Tibial artery (tissue), 4 donors: ENCODE measurements around the gene SERPINB4.
"Not testable (repeated sequence)": the region's sequence is repeated elsewhere in the genome, so short reads cannot be mapped to it uniquely, and the experiment has no call there.

ENCODE experiments used
- DNase-seq, 2 donors: peaks; one replicate each; pipeline ENCODE4 v3.0.0-alpha.2; 2019
- H3K27ac ChIP-seq, 2 donors: fragments of 200-600 bp; sonication (generic) in 1 of 2; 1 replicate in 1 of 2; 2 replicates in 1 of 2; pipeline ENCODE4 v1.5.1; 2018 to 2019; ENCODE audit warnings: mild to moderate bottlenecking in 1 of 2
- H3K27me3 ChIP-seq, 2 donors: fragments of 200-600 bp; sonication (generic) in 1 of 2; one replicate each; pipeline versions ENCODE4 v1.5.1 to v1.6.0; 2016 to 2019
- H3K36me3 ChIP-seq, 3 donors: fragments of 200-600 bp; sonication (generic) in 2 of 3; one replicate each; pipeline ENCODE4 v1.5.1; 2016 to 2019; ENCODE audit warnings: mild to moderate bottlenecking in 2 of 3
- H3K4me1 ChIP-seq, 4 donors: fragments of 200-600 bp; sonication (generic) in 2 of 4; 1 replicate in 3 of 4; 2 replicates in 1 of 4; pipeline ENCODE4 v1.5.1; 2016 to 2019
- H3K4me3 ChIP-seq, 2 donors: fragments of 200-600 bp; sonication (generic) in 1 of 2; 1 replicate in 1 of 2; 2 replicates in 1 of 2; pipeline ENCODE4 v1.5.1; 2018 to 2019; ENCODE audit warnings: mild to moderate bottlenecking in 2 of 2
- H3K9me3 ChIP-seq, 3 donors: fragments of 200-600 bp; sonication (generic) in 1 of 3; one replicate each; pipeline ENCODE4 v1.5.1; 2016 to 2019
- CTCF ChIP-seq, 2 experiments: fragments of 200-600 bp in 1 of 2; fragments of 450-650 bp in 1 of 2; IDR thresholded peaks; one replicate each; pipeline ENCODE4 v1.5.1; 2017 to 2019; ENCODE audit warnings: antibody characterized with exemption in 2 of 2, mild to moderate bottlenecking in 1 of 2, moderate library complexity in 1 of 2
- intact Hi-C: fragments of 100-400 bp; cut with DNase I; formaldehyde crosslinking; loops from one replicate; pipeline ENCODE4 v1.15.0; 2023; ENCODE audit warnings: low total_unique reads

Gene SERPINB4

GRCh38 chr18:63644142-63644541 is at the start of gene SERPINB4:
Gene SERPINB4, minus strand, starts transcription at chr18:63644256. Its CDS starts 679 bp downstream, at chr18:63643577.
- H3K4me3 ChIP-seq, H3K9me3 ChIP-seq, H3K36me3 ChIP-seq, intact Hi-C loops, H3K4me1 ChIP-seq, H3K27ac ChIP-seq, DNase-seq, H3K27me3 ChIP-seq: not testable (repeated sequence)

- Histone ChIP-seq H3K27ac (no peak overlapping the region), H3K36me3 (no peaks in the 10 kb centered on the region), H3K4me1 (no peaks in the 10 kb centered on the region), H3K4me3 (no peak overlapping the region), H3K9me3 (peaks cover 0 to 9% (median 0%) of the 10 kb centered on the region in 3 donors), H3K27me3 (no peaks in the 10 kb centered on the region)
- no peak for TF ChIP-seq CTCF (IDR thresholded peaks at IDR 0.05)
- no peak for DNase-seq
- intact Hi-C loops, result no loop called here
Observed at GRCh38 chr18:63689064-63689463, 45.0 kb upstream of the SERPINB4 start.

- intact Hi-C loops, result no loop called here
- Histone ChIP-seq H3K27me3 (no peaks in the 10 kb centered on the region), H3K27ac (no peak overlapping the region), H3K4me1 (no peaks in the 10 kb centered on the region), H3K9me3 (peaks cover 0 to 9% (median 0%) of the 10 kb centered on the region in 3 donors), H3K36me3 (no peaks in the 10 kb centered on the region), H3K4me3 (no peak overlapping the region)
- DNase-seq, result no peak
- TF ChIP-seq CTCF (IDR thresholded peaks at IDR 0.05), result no peak
Observed at GRCh38 chr18:63686871-63687270, 42.8 kb upstream of the SERPINB4 start.

- Histone ChIP-seq H3K27ac (no peak overlapping the region), H3K4me1 (no peaks in the 10 kb centered on the region), H3K36me3 (no peaks in the 10 kb centered on the region), H3K4me3 (no peak overlapping the region), H3K27me3 (no peaks in the 10 kb centered on the region), H3K9me3 (no peaks in the 10 kb centered on the region)
- no peak for TF ChIP-seq CTCF (IDR thresholded peaks at IDR 0.05)
- intact Hi-C loops, result no loop called here
- DNase-seq, result no peak
Observed at GRCh38 chr18:63684718-63685117, 40.7 kb upstream of the SERPINB4 start.

- H3K36me3 ChIP-seq, result no peaks in the 10 kb centered on the region
- intact Hi-C loops, result no loop called here
- H3K27me3 ChIP-seq, result no peaks in the 10 kb centered on the region
- no peak overlapping the region for H3K4me3 ChIP-seq
- no peaks in the 10 kb centered on the region for H3K9me3 ChIP-seq
- TF ChIP-seq CTCF (IDR thresholded peaks at IDR 0.05), result no peak
- H3K27ac ChIP-seq, result no peak overlapping the region
- no peak for DNase-seq
- no peaks in the 10 kb centered on the region for H3K4me1 ChIP-seq
Observed at GRCh38 chr18:63683890-63684289, 39.8 kb upstream of the SERPINB4 start.

GRCh38 chr18:63683152-63683551 is 39.1 kb upstream of the SERPINB4 start:
- no peaks in the 10 kb centered on the region for H3K27me3 ChIP-seq
- H3K36me3 ChIP-seq, result no peaks in the 10 kb centered on the region
- TF ChIP-seq CTCF (IDR thresholded peaks at IDR 0.05), result no peak
- no peaks in the 10 kb centered on the region for H3K4me1 ChIP-seq
- no peaks in the 10 kb centered on the region for H3K9me3 ChIP-seq
- H3K27ac ChIP-seq, result no peak overlapping the region
- no peak for DNase-seq
- H3K4me3 ChIP-seq, result no peak overlapping the region
- intact Hi-C loops, result no loop called here
